ENCODE data around the gene ARID1B. TPM values are rescaled to one million over a fixed set of nuclear protein-coding genes. Genes with fewer than 3 reads are reported as not detected.

ARID1B gene
- total RNA-seq, 1 donor from 2014 or later: 47.3 TPM

GRCh38 chr6:156918647-156919046, 141.5 kb downstream of the ARID1B start:
- no peak for TF ChIP-seq CTCF (IDR thresholded peaks at IDR 0.05; ENCODE audit: insufficient read depth, low read length, poor library complexity, severe bottlenecking)
- Histone ChIP-seq H3K4me3 (ENCODE audit: low read depth, low read length) (no peak overlapping the region), H3K27me3 (ENCODE audit: control insufficient read depth, insufficient read depth, low read length) (no peaks in the 10 kb centered on the region), H3K36me3 (ENCODE audit: control insufficient read depth, insufficient read depth, low read length) (no peaks in the 10 kb centered on the region)
- DNase-seq (ENCODE audit: low read depth): no peak

- TF ChIP-seq CTCF (IDR thresholded peaks at IDR 0.05; ENCODE audit: insufficient read depth, low read length, poor library complexity, severe bottlenecking): no peak
- no peaks in the 10 kb centered on the region for H3K36me3 ChIP-seq (ENCODE audit: control insufficient read depth, insufficient read depth, low read length)
- no peaks in the 10 kb centered on the region for H3K27me3 ChIP-seq (ENCODE audit: control insufficient read depth, insufficient read depth, low read length)
- H3K4me3 ChIP-seq (ENCODE audit: low read depth, low read length): no peak overlapping the region
- DNase-seq (ENCODE audit: low read depth): no peak
These were observed 142.2 kb downstream of the ARID1B start for GRCh38 chr6:156919370-156919769.

DNA sequence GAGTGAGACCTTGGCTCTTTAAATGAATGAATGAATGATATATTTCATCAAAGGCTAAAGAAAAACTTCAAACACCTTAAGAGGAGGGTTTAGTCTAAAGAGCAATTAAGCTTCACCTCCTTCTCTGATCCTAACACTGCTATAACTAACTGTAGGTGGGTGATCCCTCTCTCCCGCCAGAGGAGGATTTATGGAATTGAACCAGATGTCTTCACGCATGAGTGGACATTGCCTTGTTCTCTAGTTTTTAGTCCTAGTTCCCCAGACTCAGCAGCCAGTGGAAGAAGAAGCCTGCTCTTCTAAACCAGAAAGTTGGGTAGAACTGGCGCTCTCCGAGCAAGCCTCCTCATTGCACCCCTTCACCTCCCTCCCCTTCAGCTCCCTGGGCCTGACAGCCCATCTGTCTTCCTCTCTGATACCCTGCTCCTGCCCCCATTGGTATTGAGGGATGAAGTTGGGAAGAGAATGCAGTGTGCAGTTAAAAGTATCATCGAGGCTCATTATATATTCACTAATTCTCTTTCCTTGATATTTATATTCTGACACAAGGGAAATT, 142.7 kb downstream of the ARID1B start:
- Histone ChIP-seq H3K36me3 (ENCODE audit: control insufficient read depth, insufficient read depth, low read length) (no peaks in the 10 kb centered on the region), H3K4me3 (ENCODE audit: low read depth, low read length) (no peak overlapping the region), H3K27me3 (ENCODE audit: control insufficient read depth, insufficient read depth, low read length) (no peaks in the 10 kb centered on the region)
- no peak for DNase-seq (ENCODE audit: low read depth)
- no peak for TF ChIP-seq CTCF (IDR thresholded peaks at IDR 0.05; ENCODE audit: insufficient read depth, low read length, poor library complexity, severe bottlenecking)

DNA sequence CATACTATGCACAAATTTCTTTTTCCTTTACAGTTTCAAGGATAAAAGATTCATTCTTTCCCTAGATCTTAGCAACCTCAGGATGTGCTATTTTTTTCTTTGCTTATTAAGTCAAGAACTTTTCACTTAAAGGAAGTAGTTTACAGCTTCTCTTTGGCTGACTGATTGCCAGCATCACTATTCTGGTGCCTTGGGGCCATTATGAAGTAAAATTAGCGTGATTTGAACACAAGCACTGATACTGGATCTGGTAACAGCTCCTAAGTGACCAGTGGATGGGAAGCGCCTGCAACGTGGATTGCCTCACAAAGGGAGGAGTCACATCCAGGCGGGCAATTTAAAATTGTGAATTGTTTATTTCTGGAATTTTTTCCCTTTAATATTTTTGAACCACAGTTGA, 147.1 kb downstream of the ARID1B start:
- no peaks in the 10 kb centered on the region for H3K27me3 ChIP-seq (ENCODE audit: control insufficient read depth, insufficient read depth, low read length)
- DNase-seq (ENCODE audit: low read depth): no peak
- no peaks in the 10 kb centered on the region for H3K36me3 ChIP-seq (ENCODE audit: control insufficient read depth, insufficient read depth, low read length)
- no peak for TF ChIP-seq CTCF (IDR thresholded peaks at IDR 0.05; ENCODE audit: insufficient read depth, low read length, poor library complexity, severe bottlenecking)
- H3K4me3 ChIP-seq (ENCODE audit: low read depth, low read length): no peak overlapping the region

GRCh38 chr6:156925026-156925425, 147.8 kb downstream of the ARID1B start:
- no peak for TF ChIP-seq CTCF (IDR thresholded peaks at IDR 0.05; ENCODE audit: insufficient read depth, low read length, poor library complexity, severe bottlenecking)
- H3K4me3 ChIP-seq (ENCODE audit: low read depth, low read length): no peak overlapping the region

More at GRCh38 chr6:156925026-156925425, 147.8 kb downstream of the ARID1B start:
- Histone ChIP-seq H3K36me3 (ENCODE audit: control insufficient read depth, insufficient read depth, low read length) (no peaks in the 10 kb centered on the region), H3K27me3 (ENCODE audit: control insufficient read depth, insufficient read depth, low read length) (no peaks in the 10 kb centered on the region)
- no peak for DNase-seq (ENCODE audit: low read depth)
